NT2/D1 (cell line): ENCODE measurements around the gene ZNF487.

Experiments
- YY1 ChIP-seq: IDR thresholded peaks from 2 replicates; pipeline ENCODE4 v1.6.1; 2011; ENCODE audit not compliant: insufficient read length, insufficient read depth
- ZNF274 ChIP-seq: IDR thresholded peaks from 2 replicates; pipeline ENCODE4 v1.6.1; 2011; ENCODE audit warnings: mild to moderate bottlenecking, low read depth, low read length

DNA sequence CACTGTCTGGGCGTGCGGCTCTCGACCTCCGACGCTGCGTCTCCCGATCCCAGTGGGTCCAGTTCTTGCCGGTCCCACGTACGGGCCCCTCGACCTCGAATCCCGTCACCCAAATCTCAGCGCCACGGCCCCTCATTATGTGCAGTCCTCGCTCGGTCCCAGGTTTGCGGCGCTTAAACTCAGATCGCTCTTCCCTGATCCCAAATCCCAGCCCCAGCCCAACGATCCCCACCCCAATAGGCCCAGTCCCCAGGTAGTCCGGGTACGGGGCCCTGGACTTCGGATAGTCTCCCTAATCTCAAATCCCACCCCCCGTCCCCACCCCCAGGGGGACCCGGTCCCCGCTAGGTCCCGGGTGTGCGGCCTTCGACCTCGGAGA, 28.6 kb upstream of the ZNF487 start:
- no peak for TF ChIP-seq ZNF274
- no peak for TF ChIP-seq YY1
